GM23338 (cell line): Measurements from ENCODE around the gene LRIG1. TPM values are rescaled to one million over a fixed set of nuclear protein-coding genes. Genes with fewer than 3 reads are reported as not detected.

Experiments used
- ATAC-seq: fragments of 200-7000 bp; cut with Tn5 transposase; 3 replicates; pipeline ENCODE4 v1.9.1; 2020
- DNase-seq: peaks from one replicate; pipeline ENCODE4 v3.0.0-alpha.2; 2015; ENCODE audit warnings: low spot score
- H2AFZ ChIP-seq: fragments of 200-600 bp; sonication (generic); 2 replicates; pipeline ENCODE4 v1.8.0; 2016; ENCODE audit warnings: antibody characterized with exemption, mild to moderate bottlenecking, moderate library complexity
- H3F3A ChIP-seq: fragments of 200-600 bp; sonication (generic); replicated peaks from 2 replicates; pipeline ENCODE4 v1.8.0; 2017; ENCODE audit warnings: antibody characterized with exemption, mixed run types, low read depth
- H3K27ac ChIP-seq: fragments of 200-600 bp; sonication (generic); 2 replicates; pipeline ENCODE4 v1.6.1; 2016; ENCODE audit warnings: low read depth
- H3K27me3 ChIP-seq: fragments of 200-600 bp; sonication (generic); 2 replicates; pipeline ENCODE4 v1.8.0; 2016; ENCODE audit warnings: mild to moderate bottlenecking, mixed run types, moderate library complexity; ENCODE audit not compliant: insufficient read depth
- H3K36me3 ChIP-seq: fragments of 200-600 bp; sonication (generic); 2 replicates; pipeline ENCODE4 v1.8.0; 2016; ENCODE audit warnings: mild to moderate bottlenecking; ENCODE audit not compliant: insufficient read depth
- H3K4me1 ChIP-seq: fragments of 200-600 bp; sonication (generic); 2 replicates; pipeline ENCODE4 v1.8.0; 2016; ENCODE audit warnings: mild to moderate bottlenecking, moderate library complexity; ENCODE audit not compliant: insufficient read depth
- H3K4me2 ChIP-seq: fragments of 200-600 bp; sonication (generic); 2 replicates; pipeline ENCODE4 v1.7.1; 2017; ENCODE audit warnings: mixed run types
- H3K4me3 ChIP-seq: fragments of 200-600 bp; sonication (generic); 2 replicates; pipeline ENCODE4 v1.6.1; 2016; ENCODE audit warnings: mixed run types
- H3K79me2 ChIP-seq: fragments of 200-600 bp; sonication (generic); replicated peaks from 2 replicates; pipeline ENCODE4 v1.8.0; 2017; ENCODE audit warnings: mild to moderate bottlenecking; ENCODE audit not compliant: insufficient read depth
- H3K9me2 ChIP-seq: fragments of 200-600 bp; sonication (generic); 2 replicates; pipeline ENCODE4 v1.8.0; 2017; ENCODE audit not compliant: insufficient read depth
- H4K20me1 ChIP-seq: fragments of 200-600 bp; sonication (generic); replicated peaks from 2 replicates; pipeline ENCODE4 v1.8.0; 2017; ENCODE audit warnings: mild to moderate bottlenecking; ENCODE audit not compliant: insufficient read depth
- H3K27ac Mint-ChIP-seq: 2 replicates; pipeline ENCODE4 v1.8.0; 2020; ENCODE audit warnings: inconsistent platforms, mild to moderate bottlenecking, moderate library complexity, mixed read lengths
- H3K27me3 Mint-ChIP-seq: 3 replicates; pipeline ENCODE4 v1.8.0; 2022; ENCODE audit warnings: low read depth, mild to moderate bottlenecking, moderate library complexity, mixed read lengths, inconsistent platforms; ENCODE audit not compliant: insufficient read depth, poor library complexity
- H3K36me3 Mint-ChIP-seq: 3 replicates; pipeline ENCODE4 v1.8.0; 2021; ENCODE audit warnings: low read depth, mild to moderate bottlenecking, inconsistent platforms, moderate library complexity, mixed read lengths
- H3K4me1 Mint-ChIP-seq: 3 replicates; pipeline ENCODE4 v1.8.0; 2020; ENCODE audit warnings: mild to moderate bottlenecking, inconsistent platforms, mixed read lengths
- H3K4me3 Mint-ChIP-seq: 3 replicates; pipeline ENCODE4 v1.8.0; 2021; ENCODE audit warnings: moderate library complexity, mild to moderate bottlenecking, inconsistent platforms, mixed read lengths
- H3K9me3 Mint-ChIP-seq: 3 replicates; pipeline ENCODE4 v1.8.0; 2020; ENCODE audit warnings: moderate library complexity, mild to moderate bottlenecking, inconsistent platforms, mixed read lengths
- EZH2 ChIP-seq: fragments of 200-600 bp; sonication (generic); IDR thresholded peaks from one replicate; pipeline ENCODE4 v1.8.0; 2017; ENCODE audit warnings: antibody characterized with exemption, mild to moderate bottlenecking, low read depth; ENCODE audit not compliant: unreplicated experiment
- NANOG ChIP-seq: IDR thresholded peaks from 2 replicates; pipeline ENCODE4 v1.6.1; 2016; ENCODE audit warnings: antibody characterized with exemption, borderline replicate concordance
- ZNF331 ChIP-seq: fragments of 250-450 bp; sonication (Bioruptor Pico); IDR thresholded peaks from 2 replicates; pipeline ENCODE4 v1.5.0; 2020; ENCODE audit warnings: low read depth, mild to moderate bottlenecking, moderate library complexity
- polyA plus RNA-seq: library from polyadenylated mRNA; unstranded; fragments of >200 nt; fragmentation: Nextera tagmentation; extraction: Ambion mirVana; gene quantifications from 2 replicates; pipeline ENCODE4 v1.2.1, GENCODE V29; 2016
- total RNA-seq: library from RNA; depleted of rRNA; stranded (reverse); fragments of >200 nt; shearing (Covaris generic); gene quantifications from 2 replicates; pipeline ENCODE4 v1.2.3, GENCODE V29; 2014
- TF ChIP-seq, protein P1 (sequence below): fragments of 250-450 bp; sonication (Bioruptor Pico); IDR thresholded peaks from 2 replicates; pipeline ENCODE4 v1.5.0; 2020; ENCODE audit warnings: mild to moderate bottlenecking, moderate library complexity
- TF ChIP-seq, protein P2 (sequence below): IDR thresholded peaks from one replicate; pipeline ENCODE4 v1.6.1; 2018; ENCODE audit warnings: antibody characterized with exemption; ENCODE audit not compliant: unreplicated experiment

The LRIG1 gene
- total and polyA plus RNA-seq, 2 experiments from 2014 or later, result 40.0 to 134 TPM

DNA sequence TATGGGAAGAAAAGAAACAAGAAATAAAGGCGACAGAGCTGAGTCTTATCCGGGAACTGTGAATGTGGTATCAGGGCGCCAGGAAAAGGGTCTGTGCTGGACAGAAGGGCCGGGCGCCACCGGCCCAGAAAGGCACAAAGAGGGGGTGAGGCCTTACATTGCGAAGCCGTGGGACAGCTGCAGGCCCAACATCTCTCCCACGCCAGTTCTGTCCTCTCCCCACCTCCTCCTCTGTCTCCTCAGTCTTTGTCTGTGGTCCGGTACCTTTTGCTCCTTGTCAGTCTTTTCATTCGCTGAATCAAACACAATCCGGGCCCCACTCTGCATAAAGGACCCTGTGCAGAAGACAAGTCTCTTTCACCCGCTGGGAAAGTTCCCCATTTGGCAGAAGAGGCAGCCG, 81.8 kb downstream of the LRIG1 start:
- H4K20me1 ChIP-seq, result peaks cover 19% of the 10 kb centered on the region
- no peak overlapping the region for H3K4me3 ChIP-seq
- DNase-seq, result no peak
- peaks cover 49% of the 10 kb centered on the region for H3K36me3 ChIP-seq
- TF ChIP-seq EZH2, result no peak
- TF ChIP-seq, protein P1, sequence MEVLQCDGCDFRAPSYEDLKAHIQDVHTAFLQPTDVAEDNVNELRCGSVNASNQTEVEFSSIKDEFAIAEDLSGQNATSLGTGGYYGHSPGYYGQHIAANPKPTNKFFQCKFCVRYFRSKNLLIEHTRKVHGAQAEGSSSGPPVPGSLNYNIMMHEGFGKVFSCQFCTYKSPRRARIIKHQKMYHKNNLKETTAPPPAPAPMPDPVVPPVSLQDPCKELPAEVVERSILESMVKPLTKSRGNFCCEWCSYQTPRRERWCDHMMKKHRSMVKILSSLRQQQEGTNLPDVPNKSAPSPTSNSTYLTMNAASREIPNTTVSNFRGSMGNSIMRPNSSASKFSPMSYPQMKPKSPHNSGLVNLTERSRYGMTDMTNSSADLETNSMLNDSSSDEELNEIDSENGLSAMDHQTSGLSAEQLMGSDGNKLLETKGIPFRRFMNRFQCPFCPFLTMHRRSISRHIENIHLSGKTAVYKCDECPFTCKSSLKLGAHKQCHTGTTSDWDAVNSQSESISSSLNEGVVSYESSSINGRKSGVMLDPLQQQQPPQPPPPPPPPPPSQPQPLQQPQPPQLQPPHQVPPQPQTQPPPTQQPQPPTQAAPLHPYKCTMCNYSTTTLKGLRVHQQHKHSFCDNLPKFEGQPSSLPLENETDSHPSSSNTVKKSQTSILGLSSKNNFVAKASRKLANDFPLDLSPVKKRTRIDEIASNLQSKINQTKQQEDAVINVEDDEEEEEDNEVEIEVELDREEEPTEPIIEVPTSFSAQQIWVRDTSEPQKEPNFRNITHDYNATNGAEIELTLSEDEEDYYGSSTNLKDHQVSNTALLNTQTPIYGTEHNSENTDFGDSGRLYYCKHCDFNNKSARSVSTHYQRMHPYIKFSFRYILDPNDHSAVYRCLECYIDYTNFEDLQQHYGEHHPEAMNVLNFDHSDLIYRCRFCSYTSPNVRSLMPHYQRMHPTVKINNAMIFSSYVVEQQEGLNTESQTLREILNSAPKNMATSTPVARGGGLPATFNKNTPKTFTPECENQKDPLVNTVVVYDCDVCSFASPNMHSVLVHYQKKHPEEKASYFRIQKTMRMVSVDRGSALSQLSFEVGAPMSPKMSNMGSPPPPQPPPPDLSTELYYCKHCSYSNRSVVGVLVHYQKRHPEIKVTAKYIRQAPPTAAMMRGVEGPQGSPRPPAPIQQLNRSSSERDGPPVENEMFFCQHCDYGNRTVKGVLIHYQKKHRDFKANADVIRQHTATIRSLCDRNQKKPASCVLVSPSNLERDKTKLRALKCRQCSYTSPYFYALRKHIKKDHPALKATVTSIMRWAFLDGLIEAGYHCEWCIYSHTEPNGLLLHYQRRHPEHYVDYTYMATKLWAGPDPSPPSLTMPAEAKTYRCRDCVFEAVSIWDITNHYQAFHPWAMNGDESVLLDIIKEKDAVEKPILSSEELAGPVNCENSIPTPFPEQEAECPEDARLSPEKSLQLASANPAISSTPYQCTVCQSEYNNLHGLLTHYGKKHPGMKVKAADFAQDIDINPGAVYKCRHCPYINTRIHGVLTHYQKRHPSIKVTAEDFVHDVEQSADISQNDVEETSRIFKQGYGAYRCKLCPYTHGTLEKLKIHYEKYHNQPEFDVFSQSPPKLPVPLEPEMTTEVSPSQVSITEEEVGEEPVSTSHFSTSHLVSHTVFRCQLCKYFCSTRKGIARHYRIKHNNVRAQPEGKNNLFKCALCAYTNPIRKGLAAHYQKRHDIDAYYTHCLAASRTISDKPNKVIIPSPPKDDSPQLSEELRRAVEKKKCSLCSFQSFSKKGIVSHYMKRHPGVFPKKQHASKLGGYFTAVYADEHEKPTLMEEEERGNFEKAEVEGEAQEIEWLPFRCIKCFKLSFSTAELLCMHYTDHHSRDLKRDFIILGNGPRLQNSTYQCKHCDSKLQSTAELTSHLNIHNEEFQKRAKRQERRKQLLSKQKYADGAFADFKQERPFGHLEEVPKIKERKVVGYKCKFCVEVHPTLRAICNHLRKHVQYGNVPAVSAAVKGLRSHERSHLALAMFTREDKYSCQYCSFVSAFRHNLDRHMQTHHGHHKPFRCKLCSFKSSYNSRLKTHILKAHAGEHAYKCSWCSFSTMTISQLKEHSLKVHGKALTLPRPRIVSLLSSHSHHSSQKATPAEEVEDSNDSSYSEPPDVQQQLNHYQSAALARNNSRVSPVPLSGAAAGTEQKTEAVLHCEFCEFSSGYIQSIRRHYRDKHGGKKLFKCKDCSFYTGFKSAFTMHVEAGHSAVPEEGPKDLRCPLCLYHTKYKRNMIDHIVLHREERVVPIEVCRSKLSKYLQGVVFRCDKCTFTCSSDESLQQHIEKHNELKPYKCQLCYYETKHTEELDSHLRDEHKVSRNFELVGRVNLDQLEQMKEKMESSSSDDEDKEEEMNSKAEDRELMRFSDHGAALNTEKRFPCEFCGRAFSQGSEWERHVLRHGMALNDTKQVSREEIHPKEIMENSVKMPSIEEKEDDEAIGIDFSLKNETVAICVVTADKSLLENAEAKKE, result no peak
- no peak for TF ChIP-seq ZNF331 (CRISPR knock-in tag)
- TF ChIP-seq NANOG, result no peak
- TF ChIP-seq, protein P2, sequence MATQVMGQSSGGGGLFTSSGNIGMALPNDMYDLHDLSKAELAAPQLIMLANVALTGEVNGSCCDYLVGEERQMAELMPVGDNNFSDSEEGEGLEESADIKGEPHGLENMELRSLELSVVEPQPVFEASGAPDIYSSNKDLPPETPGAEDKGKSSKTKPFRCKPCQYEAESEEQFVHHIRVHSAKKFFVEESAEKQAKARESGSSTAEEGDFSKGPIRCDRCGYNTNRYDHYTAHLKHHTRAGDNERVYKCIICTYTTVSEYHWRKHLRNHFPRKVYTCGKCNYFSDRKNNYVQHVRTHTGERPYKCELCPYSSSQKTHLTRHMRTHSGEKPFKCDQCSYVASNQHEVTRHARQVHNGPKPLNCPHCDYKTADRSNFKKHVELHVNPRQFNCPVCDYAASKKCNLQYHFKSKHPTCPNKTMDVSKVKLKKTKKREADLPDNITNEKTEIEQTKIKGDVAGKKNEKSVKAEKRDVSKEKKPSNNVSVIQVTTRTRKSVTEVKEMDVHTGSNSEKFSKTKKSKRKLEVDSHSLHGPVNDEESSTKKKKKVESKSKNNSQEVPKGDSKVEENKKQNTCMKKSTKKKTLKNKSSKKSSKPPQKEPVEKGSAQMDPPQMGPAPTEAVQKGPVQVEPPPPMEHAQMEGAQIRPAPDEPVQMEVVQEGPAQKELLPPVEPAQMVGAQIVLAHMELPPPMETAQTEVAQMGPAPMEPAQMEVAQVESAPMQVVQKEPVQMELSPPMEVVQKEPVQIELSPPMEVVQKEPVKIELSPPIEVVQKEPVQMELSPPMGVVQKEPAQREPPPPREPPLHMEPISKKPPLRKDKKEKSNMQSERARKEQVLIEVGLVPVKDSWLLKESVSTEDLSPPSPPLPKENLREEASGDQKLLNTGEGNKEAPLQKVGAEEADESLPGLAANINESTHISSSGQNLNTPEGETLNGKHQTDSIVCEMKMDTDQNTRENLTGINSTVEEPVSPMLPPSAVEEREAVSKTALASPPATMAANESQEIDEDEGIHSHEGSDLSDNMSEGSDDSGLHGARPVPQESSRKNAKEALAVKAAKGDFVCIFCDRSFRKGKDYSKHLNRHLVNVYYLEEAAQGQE, result no peak
- Mint-ChIP-seq H3K9me3 (peaks cover 42% of the 10 kb centered on the region), H3K4me3 (no peak overlapping the region; the same call in 2 of the 3 replicates), H3K27me3 (peaks cover 12% of the 10 kb centered on the region), H3K27ac (peak overlapping the region; percentile 82), H3K4me1 (peaks cover 48% of the 10 kb centered on the region), H3K36me3 (peaks cover 97% of the 10 kb centered on the region)
- 0 out of 2 replicates have a peak overlapping the region, but pooled peaks have one; percentile 9 for H3K4me2 ChIP-seq
- H3K4me1 ChIP-seq, result peaks cover 10% of the 10 kb centered on the region
- no peaks in the 10 kb centered on the region for H3K27me3 ChIP-seq
- no peaks in the 10 kb centered on the region for H3K9me2 ChIP-seq
- H3K27ac ChIP-seq, result no peak overlapping the region
- H3K79me2 ChIP-seq, result peaks cover 88% of the 10 kb centered on the region
- no peaks in the 10 kb centered on the region for H3F3A ChIP-seq
- H2AFZ ChIP-seq, result no peak overlapping the region
- ATAC-seq, result peak; percentile 55
